Measurements from ENCODE around the gene NR2F6. TPM values are rescaled to one million over a fixed set of nuclear protein-coding genes. Genes with fewer than 3 reads are reported as not detected.

Gene NR2F6
- total RNA-seq, 1 experiment from 2014 or later = 134 TPM

GRCh38 chr19:17232258-17232657 lies 13.5 kb downstream of the NR2F6 start:
- Histone ChIP-seq H3K27me3 (ENCODE audit: insufficient read depth, low read length) (no peaks in the 10 kb centered on the region), H4K5ac (ENCODE audit: insufficient read length, low read depth, low read length) (no peak overlapping the region), H3K27ac (ENCODE audit: insufficient read length, low read depth, low read length) (no peak overlapping the region), H4K91ac (ENCODE audit: insufficient read length, low read depth, low read length) (no peak overlapping the region), H2BK120ac (ENCODE audit: low read depth, low read length, poor library complexity, severe bottlenecking) (no peak overlapping the region), H2BK12ac (ENCODE audit: insufficient read length, low read depth, low read length) (no peak overlapping the region), H3K4ac (ENCODE audit: low read depth, low read length) (no peak overlapping the region), H4K8ac (replicated peaks; ENCODE audit: insufficient read length, low read depth, low read length) (no peak overlapping the region), H3T11ph (ENCODE audit: low read length) (no peak overlapping the region), H3K4me1 (ENCODE audit: insufficient read depth, low read length) (no peaks in the 10 kb centered on the region; the same call in 1 of the 2 replicates), H2BK20ac (ENCODE audit: low read depth, low read length, poor library complexity, severe bottlenecking) (no peak overlapping the region), H2BK15ac (ENCODE audit: low read depth, low read length) (no peak overlapping the region), H3K79me1 (ENCODE audit: insufficient read depth, low read depth, low read length, poor library complexity, severe bottlenecking) (peaks cover 3% of the 10 kb centered on the region), H3K14ac (ENCODE audit: insufficient read depth, low read length) (no peak overlapping the region), H3K23me2 (ENCODE audit: insufficient read length, low read depth, low read length, poor library complexity, severe bottlenecking) (peaks cover 6% of the 10 kb centered on the region), H2BK5ac (ENCODE audit: insufficient read length, low read length) (no peak overlapping the region), H3K18ac (ENCODE audit: insufficient read length, low read depth, low read length) (no peak overlapping the region), H3K56ac (ENCODE audit: insufficient read length, low read depth, low read length) (no peak overlapping the region), H2AFZ (ENCODE audit: low read length) (no peak overlapping the region), H3K4me2 (ENCODE audit: insufficient read depth, insufficient read length, low read length) (no peak overlapping the region), H3K79me2 (ENCODE audit: insufficient read depth, low read length) (peaks cover 7% of the 10 kb centered on the region), H3K9ac (ENCODE audit: extremely low read depth, insufficient read length, low read length) (no peak overlapping the region), H3K23ac (ENCODE audit: insufficient read length, low read depth, low read length) (no peak overlapping the region), H3K9me3 (ENCODE audit: control insufficient read depth, low read depth, low read length) (no peaks in the 10 kb centered on the region), H2AK5ac (ENCODE audit: insufficient read length, low read length) (no peak overlapping the region), H4K20me1 (ENCODE audit: control insufficient read depth, insufficient read depth, insufficient read length) (no peaks in the 10 kb centered on the region)
- H3K4me1 Mint-ChIP-seq = peaks cover 24 to 36% of the 10 kb centered on the region in 2 experiments
- no peak for DNase-seq
- no peak for TF ChIP-seq CTCF (conservative IDR thresholded peaks at IDR 0.05)
- no CpG with 5 or more reads among the region's 25 CpGs for WGBS (ENCODE audit: extremely low coverage, insufficient read length, low lambda C conversion rate)
- H3K27me3 Mint-ChIP-seq (ENCODE audit: low read depth) = no peaks in the 10 kb centered on the region
- H3K9me3 Mint-ChIP-seq = no peaks in the 10 kb centered on the region
- H3K36me3 Mint-ChIP-seq (ENCODE audit: insufficient read depth in 1 of 3, low read depth in 3 of 3) = peaks cover 19 to 54% (median 38%) of the 10 kb centered on the region in 3 experiments; a peak in 6 of 7 replicates
- H3K4me3 Mint-ChIP-seq = no peak overlapping the region
- H3K27ac Mint-ChIP-seq = peak overlapping the region in 1 of 3 experiments; percentile 76; a peak in 1 of 7 replicates

Measured in H9 (cell line).